WTC11 (cell line): ENCODE data around the gene ATP9A. TPM values are rescaled to one million over a fixed set of nuclear protein-coding genes. Genes with fewer than 3 reads are reported as not detected.
A peak's percentile ranks its signal among the peaks of the same experiment; 100 is the strongest.

Experiments used
- ATAC-seq: fragments of 200-7000 bp; cut with Tn5 transposase; 2 replicates; pipeline ENCODE4 v1.10.0; 2021; ENCODE audit warnings: mild to moderate bottlenecking, moderate library complexity
- CTCF ChIA-PET: fragments of 300-600 bp; sonication (Branson Sonifier 250); formaldehyde crosslinking; loops from one replicate; lab custom pipeline; 2021; ENCODE audit warnings: antibody characterized with exemption; lab: Charles Lee
- POLR2A ChIA-PET: fragments of 350-600 bp; sonication (Branson Sonifier 250); formaldehyde crosslinking; loops from one replicate; lab custom pipeline; 2021; ENCODE audit warnings: antibody characterized with exemption; lab: Charles Lee
- DNase-seq: peaks from one replicate; pipeline ENCODE4 v3.0.0; 2021; ENCODE audit warnings: low spot score
- H3K27ac Mint-ChIP-seq: 2 replicates; pipeline ENCODE4 v1.8.0; 2021; ENCODE audit warnings: mixed read lengths
- H3K27me3 Mint-ChIP-seq: 2 replicates; pipeline ENCODE4 v1.8.0; 2021; ENCODE audit warnings: low read depth, mild to moderate bottlenecking, moderate library complexity, mixed read lengths
- H3K36me3 Mint-ChIP-seq: 2 replicates; pipeline ENCODE4 v1.8.0; 2021; ENCODE audit warnings: mixed read lengths
- H3K4me1 Mint-ChIP-seq: 2 replicates; pipeline ENCODE4 v1.8.0; 2022; ENCODE audit warnings: mixed read lengths
- H3K4me3 Mint-ChIP-seq: 2 replicates; pipeline ENCODE4 v1.8.0; 2021; ENCODE audit warnings: mild to moderate bottlenecking, moderate library complexity, mixed read lengths
- H3K9me3 Mint-ChIP-seq: 2 replicates; pipeline ENCODE4 v1.8.0; 2021; ENCODE audit warnings: mixed read lengths
- CREB1 ChIP-seq: sonication (generic); formaldehyde crosslinking; IDR thresholded peaks from 2 replicates; pipeline ENCODE4 v1.8.0; 2023; ENCODE audit warnings: mild to moderate bottlenecking, missing genetic modification reagents
- ELF4 ChIP-seq: sonication (generic); formaldehyde crosslinking; IDR thresholded peaks from 2 replicates; pipeline ENCODE4 v1.8.1; 2022; ENCODE audit warnings: low read depth, mild to moderate bottlenecking, moderate library complexity, missing genetic modification reagents
- FOXP1 ChIP-seq: sonication (generic); formaldehyde crosslinking; IDR thresholded peaks from 2 replicates; pipeline ENCODE4 v1.8.0; 2022; ENCODE audit warnings: missing genetic modification reagents, mild to moderate bottlenecking, moderate library complexity, borderline replicate concordance
- GTF2I ChIP-seq: fragments of 250-450 bp; sonication (Bioruptor Pico); conservative IDR thresholded peaks from 2 replicates; pipeline ENCODE4 v1.4.0; 2021; ENCODE audit warnings: mild to moderate bottlenecking
- KAT7 ChIP-seq: sonication (generic); formaldehyde crosslinking; IDR thresholded peaks from 2 replicates; pipeline ENCODE4 v1.8.1; 2023; ENCODE audit warnings: missing genetic modification reagents, mild to moderate bottlenecking, borderline replicate concordance
- MXD4 ChIP-seq: fragments of 250-450 bp; sonication (Bioruptor Pico); IDR thresholded peaks from 2 replicates; pipeline ENCODE4 v1.8.0; 2021; ENCODE audit warnings: mild to moderate bottlenecking, moderate library complexity, borderline replicate concordance
- NFYB ChIP-seq: sonication (generic); formaldehyde crosslinking; conservative IDR thresholded peaks from 2 replicates; pipeline ENCODE4 v1.8.0; 2022; ENCODE audit warnings: low read depth, missing genetic modification reagents
- NR1H2 ChIP-seq: sonication (generic); formaldehyde crosslinking; IDR thresholded peaks from 2 replicates; pipeline ENCODE4 v1.9.0; 2021; ENCODE audit warnings: mild to moderate bottlenecking, moderate library complexity, missing genetic modification reagents
- NR3C1 ChIP-seq: sonication (generic); formaldehyde crosslinking; conservative IDR thresholded peaks from 2 replicates; pipeline ENCODE4 v1.8.1; 2023; ENCODE audit warnings: low read depth, mild to moderate bottlenecking, missing genetic modification reagents
- OVOL2 ChIP-seq: fragments of 250-450 bp; sonication (Bioruptor Pico); IDR thresholded peaks from 2 replicates; pipeline ENCODE4 v1.9.0; 2021; ENCODE audit warnings: mild to moderate bottlenecking, borderline replicate concordance
- RELA ChIP-seq: sonication (generic); formaldehyde crosslinking; IDR thresholded peaks from 2 replicates; pipeline ENCODE4 v1.8.1; 2022; ENCODE audit warnings: missing genetic modification reagents, mild to moderate bottlenecking, borderline replicate concordance
- SP1 ChIP-seq: sonication (generic); formaldehyde crosslinking; conservative IDR thresholded peaks from 2 replicates; pipeline ENCODE4 v1.8.1; 2022; ENCODE audit warnings: missing genetic modification reagents
- TEAD4 ChIP-seq: sonication (generic); formaldehyde crosslinking; IDR thresholded peaks from 2 replicates; pipeline ENCODE4 v1.8.0; 2022; ENCODE audit warnings: mild to moderate bottlenecking, missing genetic modification reagents
- ZNF263 ChIP-seq: sonication (generic); formaldehyde crosslinking; IDR thresholded peaks from 2 replicates; pipeline ENCODE4 v1.8.1; 2022; ENCODE audit warnings: low read depth, mild to moderate bottlenecking, moderate library complexity, missing genetic modification reagents
- ZNF416 ChIP-seq: fragments of 250-450 bp; sonication (Bioruptor Pico); IDR thresholded peaks from 2 replicates; pipeline ENCODE4 v1.9.0; 2021; ENCODE audit warnings: mild to moderate bottlenecking, inconsistent platforms
- ZNF423 ChIP-seq: fragments of 250-450 bp; sonication (Bioruptor Pico); IDR thresholded peaks from 2 replicates; pipeline ENCODE4 v2.1.2; 2022; ENCODE audit warnings: mild to moderate bottlenecking, moderate library complexity
- total RNA-seq: library from RNA; stranded (reverse); gene quantifications from 3 replicates; pipeline ENCODE4 v1.2.3, GENCODE V29; 2021
- TF ChIP-seq, protein P1 (sequence below): sonication (generic); formaldehyde crosslinking; IDR thresholded peaks from 2 replicates; pipeline ENCODE4 v1.8.1; 2023; ENCODE audit warnings: mild to moderate bottlenecking, moderate library complexity, missing genetic modification reagents
- TF ChIP-seq, protein P2 (sequence below): fragments of 250-450 bp; sonication (Bioruptor Pico); IDR thresholded peaks from 2 replicates; pipeline ENCODE4 v2.1.2; 2022; ENCODE audit warnings: mild to moderate bottlenecking, moderate library complexity
- TF ChIP-seq, protein P3 (sequence below): sonication (generic); formaldehyde crosslinking; IDR thresholded peaks from 2 replicates; pipeline ENCODE4 v1.8.0; 2022; ENCODE audit warnings: mild to moderate bottlenecking, missing genetic modification reagents
- TF ChIP-seq, protein P4 (sequence below): fragments of 200-600 bp; IDR thresholded peaks from 2 replicates; pipeline ENCODE4 v1.8.0; 2022; ENCODE audit warnings: antibody characterized with exemption
- TF ChIP-seq, protein P5 (sequence below): sonication (generic); formaldehyde crosslinking; IDR thresholded peaks from 2 replicates; pipeline ENCODE4 v1.8.1; 2023; ENCODE audit warnings: mild to moderate bottlenecking, missing genetic modification reagents, borderline replicate concordance
- TF ChIP-seq, protein P6 (sequence below): sonication (generic); formaldehyde crosslinking; conservative IDR thresholded peaks from 2 replicates; pipeline ENCODE4 v1.8.1; 2022; ENCODE audit warnings: mild to moderate bottlenecking, missing genetic modification reagents

Gene ATP9A
- total RNA-seq, 1 experiment from 2014 or later, result 5.0 TPM

DNA sequence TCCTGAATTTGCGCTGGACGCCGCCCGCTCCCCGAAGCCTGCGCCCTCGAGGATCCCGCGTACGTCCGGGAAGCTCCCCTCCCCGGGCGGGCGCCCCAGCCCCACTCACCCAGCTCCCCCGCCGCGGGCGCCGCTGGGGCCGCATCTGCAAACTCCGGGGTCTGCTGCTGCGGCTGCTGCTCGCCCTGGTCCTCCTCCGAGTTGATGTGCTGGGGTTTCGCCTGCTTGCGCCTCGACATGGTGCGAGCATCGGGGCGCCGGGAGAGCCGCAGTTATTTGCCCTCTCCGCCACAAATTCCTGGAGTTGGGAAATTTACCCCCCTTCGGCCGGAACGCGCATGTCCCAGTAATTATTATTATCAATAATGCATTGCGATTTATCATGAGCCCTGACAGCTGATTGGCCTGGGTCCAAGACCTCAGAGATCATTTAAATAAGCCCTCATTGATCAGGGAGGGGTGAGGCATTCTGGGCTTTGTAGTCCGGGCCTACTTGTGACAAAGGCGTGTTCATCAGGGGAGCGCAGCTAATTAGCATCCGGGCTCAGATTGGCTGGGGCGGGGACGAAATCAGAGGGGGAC lies 34.1 kb upstream of the ATP9A start, which contains the start of gene SALL4:
SALL4 (minus strand) TSS at position 352 of the 582 bp plus-strand sequence; CDS start at position 239, 113 bp downstream.
- Mint-ChIP-seq H3K9me3 (no peaks in the 10 kb centered on the region), H3K4me1 (peaks cover 30% of the 10 kb centered on the region), H3K27me3 (no peaks in the 10 kb centered on the region; the same call in 1 of the 2 replicates), H3K4me3 (peak within 1 kb of the TSS; percentile 95), H3K27ac (peak within 1 kb of the TSS; percentile 91), H3K36me3 (0 out of 2 replicates have a peak, but pooled peaks cover 2% of the 10 kb centered on the region)
- DNase-seq (peak; percentile 88), ATAC-seq (peak; percentile 81)
- CTCF ChIA-PET, result interaction anchor here (0.6 to 2.4 kb wide), 11 partner anchors 10 to 871 kb away, joined by 3 to 13 read pairs (median 5); partner anchors contain the start of gene ADNP
- POLR2A ChIA-PET, result interaction anchor here (0.6 to 1.5 kb wide), 8 partner anchors 14 to 303 kb away, joined by 3 to 6 read pairs (median 3); no protein-coding TSS in a partner anchor
- TF ChIP-seq ELF4, result 0 out of 2 replicates have a peak, but pooled peaks have one; percentile 32
- TF ChIP-seq OVOL2 (CRISPR knock-in tag), result no peak
- TF ChIP-seq, protein P1, sequence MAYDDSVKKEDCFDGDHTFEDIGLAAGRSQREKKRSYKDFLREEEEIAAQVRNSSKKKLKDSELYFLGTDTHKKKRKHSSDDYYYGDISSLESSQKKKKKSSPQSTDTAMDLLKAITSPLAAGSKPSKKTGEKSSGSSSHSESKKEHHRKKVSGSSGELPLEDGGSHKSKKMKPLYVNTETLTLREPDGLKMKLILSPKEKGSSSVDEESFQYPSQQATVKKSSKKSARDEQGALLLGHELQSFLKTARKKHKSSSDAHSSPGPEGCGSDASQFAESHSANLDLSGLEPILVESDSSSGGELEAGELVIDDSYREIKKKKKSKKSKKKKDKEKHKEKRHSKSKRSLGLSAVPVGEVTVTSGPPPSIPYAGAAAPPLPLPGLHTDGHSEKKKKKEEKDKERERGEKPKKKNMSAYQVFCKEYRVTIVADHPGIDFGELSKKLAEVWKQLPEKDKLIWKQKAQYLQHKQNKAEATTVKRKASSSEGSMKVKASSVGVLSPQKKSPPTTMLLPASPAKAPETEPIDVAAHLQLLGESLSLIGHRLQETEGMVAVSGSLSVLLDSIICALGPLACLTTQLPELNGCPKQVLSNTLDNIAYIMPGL (CRISPR knock-in tag), result 0 out of 2 replicates have a peak, but pooled peaks have one; percentile 34
- peak; percentile 12; the same call in 1 of the 2 replicates for TF ChIP-seq SP1
- peak; percentile 59 for TF ChIP-seq NFYB (CRISPR knock-in tag)
- TF ChIP-seq NR3C1 (CRISPR knock-in tag), result 0 out of 2 replicates have a peak, but pooled peaks have one; percentile 38
- no peak for TF ChIP-seq TEAD4 (CRISPR knock-in tag)
- TF ChIP-seq, protein P2, sequence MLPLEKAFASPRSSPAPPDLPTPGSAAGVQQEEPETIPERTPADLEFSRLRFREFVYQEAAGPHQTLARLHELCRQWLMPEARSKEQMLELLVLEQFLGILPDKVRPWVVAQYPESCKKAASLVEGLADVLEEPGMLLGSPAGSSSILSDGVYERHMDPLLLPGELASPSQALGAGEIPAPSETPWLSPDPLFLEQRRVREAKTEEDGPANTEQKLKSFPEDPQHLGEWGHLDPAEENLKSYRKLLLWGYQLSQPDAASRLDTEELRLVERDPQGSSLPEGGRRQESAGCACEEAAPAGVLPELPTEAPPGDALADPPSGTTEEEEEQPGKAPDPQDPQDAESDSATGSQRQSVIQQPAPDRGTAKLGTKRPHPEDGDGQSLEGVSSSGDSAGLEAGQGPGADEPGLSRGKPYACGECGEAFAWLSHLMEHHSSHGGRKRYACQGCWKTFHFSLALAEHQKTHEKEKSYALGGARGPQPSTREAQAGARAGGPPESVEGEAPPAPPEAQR (CRISPR knock-in tag), result no peak
- TF ChIP-seq, protein P3, sequence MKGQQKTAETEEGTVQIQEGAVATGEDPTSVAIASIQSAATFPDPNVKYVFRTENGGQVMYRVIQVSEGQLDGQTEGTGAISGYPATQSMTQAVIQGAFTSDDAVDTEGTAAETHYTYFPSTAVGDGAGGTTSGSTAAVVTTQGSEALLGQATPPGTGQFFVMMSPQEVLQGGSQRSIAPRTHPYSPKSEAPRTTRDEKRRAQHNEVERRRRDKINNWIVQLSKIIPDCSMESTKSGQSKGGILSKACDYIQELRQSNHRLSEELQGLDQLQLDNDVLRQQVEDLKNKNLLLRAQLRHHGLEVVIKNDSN (CRISPR knock-in tag), result 0 out of 2 replicates have a peak, but pooled peaks have one; percentile 23
- 0 out of 2 replicates have a peak, but pooled peaks have one; percentile 39 for TF ChIP-seq NR1H2
- peak; percentile 89 for TF ChIP-seq ZNF423 (CRISPR knock-in tag)
- TF ChIP-seq ZNF263 (CRISPR knock-in tag), result 0 out of 2 replicates have a peak, but pooled peaks have one; percentile 27

DNA sequence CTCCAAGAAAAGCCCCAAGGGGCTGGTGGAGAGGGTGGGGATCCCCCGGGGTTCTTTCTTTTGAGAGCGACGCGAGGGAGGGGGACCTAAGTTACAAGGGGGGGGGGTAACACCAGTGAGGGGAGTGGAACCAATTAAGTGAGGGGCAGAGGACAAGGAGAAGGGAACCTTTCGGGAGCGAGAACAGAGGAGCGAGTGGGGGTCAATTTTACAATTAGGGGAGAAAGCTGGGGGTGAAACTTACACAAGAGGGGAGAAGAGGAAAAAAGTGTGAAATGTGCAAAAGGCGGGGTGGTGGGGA lies 33.6 kb upstream of the ATP9A start:
- TF ChIP-seq RELA (CRISPR knock-in tag) (no peak), KAT7 (CRISPR knock-in tag) (no peak), GTF2I (CRISPR knock-in tag) (no peak), NR1H2 (no peak), CREB1 (CRISPR knock-in tag) (no peak), ZNF416 (CRISPR knock-in tag) (no peak), FOXP1 (no peak), MXD4 (CRISPR knock-in tag) (no peak), SP1 (no peak)
- TF ChIP-seq, protein P4, sequence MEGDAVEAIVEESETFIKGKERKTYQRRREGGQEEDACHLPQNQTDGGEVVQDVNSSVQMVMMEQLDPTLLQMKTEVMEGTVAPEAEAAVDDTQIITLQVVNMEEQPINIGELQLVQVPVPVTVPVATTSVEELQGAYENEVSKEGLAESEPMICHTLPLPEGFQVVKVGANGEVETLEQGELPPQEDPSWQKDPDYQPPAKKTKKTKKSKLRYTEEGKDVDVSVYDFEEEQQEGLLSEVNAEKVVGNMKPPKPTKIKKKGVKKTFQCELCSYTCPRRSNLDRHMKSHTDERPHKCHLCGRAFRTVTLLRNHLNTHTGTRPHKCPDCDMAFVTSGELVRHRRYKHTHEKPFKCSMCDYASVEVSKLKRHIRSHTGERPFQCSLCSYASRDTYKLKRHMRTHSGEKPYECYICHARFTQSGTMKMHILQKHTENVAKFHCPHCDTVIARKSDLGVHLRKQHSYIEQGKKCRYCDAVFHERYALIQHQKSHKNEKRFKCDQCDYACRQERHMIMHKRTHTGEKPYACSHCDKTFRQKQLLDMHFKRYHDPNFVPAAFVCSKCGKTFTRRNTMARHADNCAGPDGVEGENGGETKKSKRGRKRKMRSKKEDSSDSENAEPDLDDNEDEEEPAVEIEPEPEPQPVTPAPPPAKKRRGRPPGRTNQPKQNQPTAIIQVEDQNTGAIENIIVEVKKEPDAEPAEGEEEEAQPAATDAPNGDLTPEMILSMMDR, result no peak
- TF ChIP-seq, protein P5, sequence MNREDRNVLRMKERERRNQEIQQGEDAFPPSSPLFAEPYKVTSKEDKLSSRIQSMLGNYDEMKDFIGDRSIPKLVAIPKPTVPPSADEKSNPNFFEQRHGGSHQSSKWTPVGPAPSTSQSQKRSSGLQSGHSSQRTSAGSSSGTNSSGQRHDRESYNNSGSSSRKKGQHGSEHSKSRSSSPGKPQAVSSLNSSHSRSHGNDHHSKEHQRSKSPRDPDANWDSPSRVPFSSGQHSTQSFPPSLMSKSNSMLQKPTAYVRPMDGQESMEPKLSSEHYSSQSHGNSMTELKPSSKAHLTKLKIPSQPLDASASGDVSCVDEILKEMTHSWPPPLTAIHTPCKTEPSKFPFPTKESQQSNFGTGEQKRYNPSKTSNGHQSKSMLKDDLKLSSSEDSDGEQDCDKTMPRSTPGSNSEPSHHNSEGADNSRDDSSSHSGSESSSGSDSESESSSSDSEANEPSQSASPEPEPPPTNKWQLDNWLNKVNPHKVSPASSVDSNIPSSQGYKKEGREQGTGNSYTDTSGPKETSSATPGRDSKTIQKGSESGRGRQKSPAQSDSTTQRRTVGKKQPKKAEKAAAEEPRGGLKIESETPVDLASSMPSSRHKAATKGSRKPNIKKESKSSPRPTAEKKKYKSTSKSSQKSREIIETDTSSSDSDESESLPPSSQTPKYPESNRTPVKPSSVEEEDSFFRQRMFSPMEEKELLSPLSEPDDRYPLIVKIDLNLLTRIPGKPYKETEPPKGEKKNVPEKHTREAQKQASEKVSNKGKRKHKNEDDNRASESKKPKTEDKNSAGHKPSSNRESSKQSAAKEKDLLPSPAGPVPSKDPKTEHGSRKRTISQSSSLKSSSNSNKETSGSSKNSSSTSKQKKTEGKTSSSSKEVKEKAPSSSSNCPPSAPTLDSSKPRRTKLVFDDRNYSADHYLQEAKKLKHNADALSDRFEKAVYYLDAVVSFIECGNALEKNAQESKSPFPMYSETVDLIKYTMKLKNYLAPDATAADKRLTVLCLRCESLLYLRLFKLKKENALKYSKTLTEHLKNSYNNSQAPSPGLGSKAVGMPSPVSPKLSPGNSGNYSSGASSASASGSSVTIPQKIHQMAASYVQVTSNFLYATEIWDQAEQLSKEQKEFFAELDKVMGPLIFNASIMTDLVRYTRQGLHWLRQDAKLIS (CRISPR knock-in tag), result no peak
- TF ChIP-seq, protein P6, sequence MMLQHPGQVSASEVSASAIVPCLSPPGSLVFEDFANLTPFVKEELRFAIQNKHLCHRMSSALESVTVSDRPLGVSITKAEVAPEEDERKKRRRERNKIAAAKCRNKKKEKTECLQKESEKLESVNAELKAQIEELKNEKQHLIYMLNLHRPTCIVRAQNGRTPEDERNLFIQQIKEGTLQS, result no peak
- TF ChIP-seq, protein P1 (CRISPR knock-in tag), result no peak
- TF ChIP-seq, all 79 proteins: peak for 0
- Mint-ChIP-seq H3K27me3 (no peaks in the 10 kb centered on the region; the same call in 1 of the 2 replicates), H3K4me1 (peaks cover 34% of the 10 kb centered on the region), H3K36me3 (0 out of 2 replicates have a peak, but pooled peaks cover 4% of the 10 kb centered on the region), H3K4me3 (peak overlapping the region; percentile 95), H3K9me3 (no peaks in the 10 kb centered on the region), H3K27ac (peak overlapping the region; percentile 91; the same call in 1 of the 2 replicates)
- DNase-seq, result no peak
- ChIA-PET CTCF (interaction anchor here (0.6 to 2.4 kb wide), 6 partner anchors 9 to 304 kb away, joined by 3 to 13 read pairs (median 7); no protein-coding TSS in a partner anchor), POLR2A (interaction anchor here (0.7 to 1.5 kb wide), 3 partner anchors 33 to 303 kb away, joined by 3 to 6 read pairs (median 4); no protein-coding TSS in a partner anchor)
- ATAC-seq, result no peak
